HEK293T (cell line): ENCODE data around the gene SOX2.

Experiments
- CTCF ChIA-PET: fragments of 350-600 bp; formaldehyde crosslinking; extraction: SDS; loops from one replicate; lab custom pipeline; 2021; ENCODE audit warnings: antibody characterized with exemption, inconsistent platforms; lab: Yijun Ruan, JAX
- POLR2A ChIA-PET: fragments of 350-600 bp; formaldehyde crosslinking; extraction: SDS; loops from one replicate; lab custom pipeline; 2020; ENCODE audit warnings: antibody characterized with exemption, inconsistent platforms; lab: Yijun Ruan, JAX
- DNase-seq: peaks from one replicate; pipeline ENCODE4 v3.0.0; 2012; ENCODE audit warnings: mixed read lengths; ENCODE audit errors: extremely low spot score
- ARNT ChIP-seq: fragments of 450-650 bp; IDR thresholded peaks from 2 replicates; pipeline ENCODE4 v1.6.1; 2017; ENCODE audit warnings: mild to moderate bottlenecking
- BHLHE40 ChIP-seq: fragments of 450-650 bp; IDR thresholded peaks from 2 replicates; pipeline ENCODE4 v1.6.1; 2016; ENCODE audit warnings: mild to moderate bottlenecking, moderate library complexity, borderline replicate concordance
- CTBP1 ChIP-seq: fragments of 450-650 bp; IDR thresholded peaks from 2 replicates; pipeline ENCODE4 v1.6.1; 2016; ENCODE audit warnings: borderline replicate concordance
- ELF4 ChIP-seq: fragments of 450-650 bp; IDR thresholded peaks from 2 replicates; pipeline ENCODE4 v1.6.1; 2017; ENCODE audit warnings: antibody characterized with exemption
- FOXA1 ChIP-seq: fragments of 450-650 bp; IDR thresholded peaks from 2 replicates; pipeline ENCODE4 v1.6.1; 2016; ENCODE audit warnings: mild to moderate bottlenecking
- FOXK2 ChIP-seq: fragments of 450-650 bp; IDR thresholded peaks from 2 replicates; pipeline ENCODE4 v1.6.1; 2016; ENCODE audit warnings: mild to moderate bottlenecking
- FOXM1 ChIP-seq: fragments of 450-650 bp; IDR thresholded peaks from 2 replicates; pipeline ENCODE4 v1.6.1; 2017; ENCODE audit warnings: mild to moderate bottlenecking, borderline replicate concordance
- HDGF ChIP-seq: fragments of 450-650 bp; IDR thresholded peaks from 2 replicates; pipeline ENCODE4 v1.6.1; 2017; ENCODE audit warnings: antibody characterized with exemption, borderline replicate concordance
- L3MBTL2 ChIP-seq: fragments of 450-650 bp; conservative IDR thresholded peaks from 2 replicates; pipeline ENCODE4 v1.6.1; 2016; ENCODE audit warnings: mild to moderate bottlenecking
- LEF1 ChIP-seq: fragments of 450-650 bp; IDR thresholded peaks from 2 replicates; pipeline ENCODE4 v1.6.1; 2017; ENCODE audit warnings: mild to moderate bottlenecking, borderline replicate concordance
- NFRKB ChIP-seq: fragments of 450-650 bp; IDR thresholded peaks from 2 replicates; pipeline ENCODE4 v1.6.1; 2016; ENCODE audit warnings: mild to moderate bottlenecking, moderate library complexity
- SP1 ChIP-seq: fragments of 450-650 bp; IDR thresholded peaks from 2 replicates; pipeline ENCODE4 v1.6.1; 2017
- SUZ12 ChIP-seq: fragments of 450-650 bp; IDR thresholded peaks from 2 replicates; pipeline ENCODE4 v1.6.1; 2016; ENCODE audit warnings: mild to moderate bottlenecking
- TARDBP ChIP-seq: fragments of 450-650 bp; IDR thresholded peaks from 2 replicates; pipeline ENCODE4 v1.6.1; 2016
- ZNF384 ChIP-seq: fragments of 450-650 bp; IDR thresholded peaks from 2 replicates; pipeline ENCODE4 v1.6.1; 2016
- TF ChIP-seq, protein P1 (sequence below): fragments of 450-650 bp; IDR thresholded peaks from 2 replicates; pipeline ENCODE4 v1.6.1; 2016

Gene SOX2

DNA sequence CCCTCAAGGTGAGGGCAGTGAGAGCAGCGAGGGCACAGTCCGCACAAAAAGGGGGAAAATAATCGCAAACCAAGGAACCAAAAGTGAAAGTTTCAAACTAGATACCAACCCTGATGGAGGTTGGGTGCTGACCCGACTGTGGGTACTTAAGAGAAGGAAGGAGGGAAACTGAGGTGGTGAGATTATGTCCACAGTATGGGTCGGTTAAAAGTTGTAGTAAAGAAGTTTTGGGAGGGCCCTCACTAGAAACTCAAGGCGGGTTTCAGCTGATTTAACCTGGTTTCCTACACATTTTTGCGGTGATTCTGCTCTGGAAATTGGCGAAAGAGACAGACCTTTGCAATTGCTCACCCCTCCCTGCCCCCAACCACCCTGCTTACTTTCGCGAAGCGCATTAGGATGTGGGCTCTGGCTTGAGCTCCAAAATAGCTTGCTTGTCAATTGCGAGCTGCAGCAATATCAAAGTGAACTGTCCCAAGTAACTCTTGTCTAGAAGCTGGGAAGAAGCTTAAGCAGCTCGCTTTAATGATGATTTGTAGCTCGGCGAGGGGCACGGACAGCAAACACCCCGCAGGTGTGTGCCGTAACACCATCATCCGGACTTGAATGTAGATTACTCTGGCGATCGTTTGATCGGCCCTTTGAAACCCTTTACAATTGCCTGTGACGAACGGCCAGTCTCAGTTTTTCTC lies 15.8 kb downstream of the SOX2 start:
- POLR2A ChIA-PET, result no interaction called here
- CTCF ChIA-PET, result no interaction called here
- no peak for DNase-seq
- TF ChIP-seq ARNT (no peak), HDGF (no peak), ZNF384 (no peak), ELF4 (no peak), FOXM1 (no peak), L3MBTL2 (no peak), BHLHE40 (no peak), FOXA1 (no peak), TARDBP (no peak), NFRKB (no peak), CTBP1 (no peak), SUZ12 (no peak), LEF1 (no peak), FOXK2 (no peak), SP1 (no peak)
- TF ChIP-seq, protein P1, sequence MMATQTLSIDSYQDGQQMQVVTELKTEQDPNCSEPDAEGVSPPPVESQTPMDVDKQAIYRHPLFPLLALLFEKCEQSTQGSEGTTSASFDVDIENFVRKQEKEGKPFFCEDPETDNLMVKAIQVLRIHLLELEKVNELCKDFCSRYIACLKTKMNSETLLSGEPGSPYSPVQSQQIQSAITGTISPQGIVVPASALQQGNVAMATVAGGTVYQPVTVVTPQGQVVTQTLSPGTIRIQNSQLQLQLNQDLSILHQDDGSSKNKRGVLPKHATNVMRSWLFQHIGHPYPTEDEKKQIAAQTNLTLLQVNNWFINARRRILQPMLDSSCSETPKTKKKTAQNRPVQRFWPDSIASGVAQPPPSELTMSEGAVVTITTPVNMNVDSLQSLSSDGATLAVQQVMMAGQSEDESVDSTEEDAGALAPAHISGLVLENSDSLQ, result no peak

DNA sequence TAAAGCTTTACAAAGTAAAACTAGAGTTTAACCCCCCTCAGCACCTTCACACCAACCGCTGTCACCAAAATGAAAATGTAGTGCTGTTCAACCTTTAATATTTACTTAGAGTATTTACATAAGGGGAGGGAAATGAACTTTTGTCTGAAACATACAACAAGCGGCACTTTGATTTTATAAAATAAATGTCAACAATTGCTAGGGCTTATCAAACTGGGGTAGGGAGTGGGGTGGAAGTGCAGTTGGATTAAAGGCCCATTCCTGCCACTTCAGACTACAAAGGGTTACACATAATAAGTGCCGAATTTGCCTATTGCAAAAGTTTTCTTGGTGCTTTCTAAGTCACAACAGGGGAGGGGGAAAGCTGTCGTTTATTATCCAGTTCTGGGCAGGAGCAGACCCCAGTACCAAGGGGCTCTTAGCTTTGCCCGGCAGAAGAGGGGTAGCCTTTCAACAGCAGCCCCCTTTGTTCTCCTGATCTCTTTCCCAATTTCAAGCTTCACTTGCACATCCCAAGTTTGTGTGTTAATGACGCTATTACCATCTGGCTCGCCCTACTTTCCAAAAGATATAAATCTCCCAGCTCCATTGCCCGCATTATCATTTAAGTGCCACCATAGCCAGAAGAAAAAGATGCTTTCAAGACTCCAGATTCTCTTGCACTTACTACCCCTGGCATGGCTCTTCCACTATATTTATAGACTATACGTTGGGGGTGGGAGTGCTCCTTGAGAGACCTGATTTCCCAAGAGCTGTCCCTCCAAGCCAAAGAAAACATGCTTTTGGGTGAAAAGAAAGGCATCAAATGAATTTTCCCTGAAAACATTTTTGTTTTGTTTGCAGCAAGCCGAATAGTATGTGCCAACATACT lies 17.0 kb downstream of the SOX2 start:
- TF ChIP-seq BHLHE40, result no peak
- no peak for TF ChIP-seq FOXA1
- ChIA-PET CTCF (no interaction called here), POLR2A (no interaction called here)
- DNase-seq, result no peak

DNA sequence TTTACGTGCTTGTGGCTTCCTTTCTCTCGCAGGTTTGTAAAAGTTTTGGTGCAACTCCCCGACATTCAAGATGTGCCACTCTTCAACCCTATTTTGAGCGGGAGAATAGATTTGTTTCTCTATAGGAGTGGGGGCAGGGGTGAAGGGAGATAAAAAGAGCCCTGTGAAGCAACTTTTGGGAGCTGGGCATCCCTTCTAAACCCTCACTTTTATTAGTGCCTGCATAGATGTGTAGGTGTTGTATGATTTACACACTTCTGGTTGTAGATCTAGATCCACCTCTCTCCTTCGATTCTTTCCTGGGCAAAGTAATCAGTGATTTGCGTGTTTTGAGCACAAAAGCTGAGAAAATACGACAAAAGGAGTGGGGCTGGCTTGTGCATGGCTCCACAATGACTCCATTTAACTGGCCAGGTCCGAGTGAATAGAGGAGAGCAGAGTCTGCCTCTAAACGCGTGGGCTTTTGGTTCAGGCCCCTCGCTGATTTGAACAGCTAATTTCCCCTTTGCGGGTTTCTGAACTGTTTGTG lies 17.7 kb downstream of the SOX2 start:
- ChIA-PET POLR2A (no interaction called here), CTCF (no interaction called here)
- TF ChIP-seq L3MBTL2 (no peak), SP1 (no peak), BHLHE40 (no peak), FOXK2 (no peak), ZNF384 (no peak), NFRKB (no peak), ELF4 (no peak), HDGF (no peak), FOXA1 (no peak), ARNT (no peak), LEF1 (no peak), CTBP1 (no peak), FOXM1 (no peak), SUZ12 (no peak), TARDBP (no peak)
- TF ChIP-seq, protein P1, result no peak
- DNase-seq, result no peak

DNA sequence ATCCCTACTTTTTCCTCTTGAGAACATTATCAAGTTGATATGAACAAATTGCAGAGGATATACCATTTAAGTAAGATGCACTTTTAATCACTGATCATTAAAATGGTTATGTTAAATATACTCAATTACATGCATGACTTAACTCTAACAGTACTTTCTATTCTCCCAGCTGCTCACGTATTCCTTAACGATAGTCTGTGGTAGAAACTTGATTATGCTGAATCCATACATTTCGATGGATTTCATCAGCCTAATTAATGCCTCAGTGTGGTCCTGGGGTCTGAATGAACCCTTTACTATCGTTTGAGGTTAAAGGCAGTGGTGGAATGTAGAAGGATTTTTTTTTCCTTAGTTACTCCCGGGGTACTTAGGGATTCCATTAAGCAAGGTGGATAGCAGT lies 18.6 kb downstream of the SOX2 start:
- no peak for DNase-seq
- POLR2A ChIA-PET, result no interaction called here
- TF ChIP-seq ZNF384 (no peak), TARDBP (no peak), FOXA1 (no peak), LEF1 (no peak), ARNT (no peak), SP1 (no peak), CTBP1 (no peak), HDGF (no peak), BHLHE40 (no peak), SUZ12 (no peak), FOXK2 (no peak), NFRKB (no peak), FOXM1 (no peak)
- CTCF ChIA-PET, result no interaction called here

DNA sequence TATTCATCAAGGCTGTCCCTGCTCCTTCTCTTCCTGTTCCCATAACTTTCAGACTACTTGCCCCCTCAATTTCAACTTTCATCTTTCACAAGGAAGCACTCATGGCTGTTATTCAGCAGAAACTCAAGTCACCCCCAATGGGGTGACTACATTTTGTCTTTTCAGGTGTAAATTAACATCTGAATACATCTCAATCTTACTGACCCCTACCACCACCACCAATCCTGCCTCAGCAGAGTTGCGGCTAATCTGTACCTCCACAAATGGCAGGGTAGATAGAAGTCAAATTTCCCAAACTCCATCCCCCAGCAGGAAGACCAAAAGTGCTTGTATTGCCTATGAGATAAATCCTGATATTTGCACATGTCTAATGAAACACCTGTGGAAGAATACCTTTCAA lies 19.2 kb downstream of the SOX2 start:
- TF ChIP-seq FOXM1 (no peak), FOXK2 (no peak), ARNT (no peak)
- TF ChIP-seq, protein P1, result no peak
- DNase-seq, result no peak
- ChIA-PET POLR2A (no interaction called here), CTCF (no interaction called here)

DNA sequence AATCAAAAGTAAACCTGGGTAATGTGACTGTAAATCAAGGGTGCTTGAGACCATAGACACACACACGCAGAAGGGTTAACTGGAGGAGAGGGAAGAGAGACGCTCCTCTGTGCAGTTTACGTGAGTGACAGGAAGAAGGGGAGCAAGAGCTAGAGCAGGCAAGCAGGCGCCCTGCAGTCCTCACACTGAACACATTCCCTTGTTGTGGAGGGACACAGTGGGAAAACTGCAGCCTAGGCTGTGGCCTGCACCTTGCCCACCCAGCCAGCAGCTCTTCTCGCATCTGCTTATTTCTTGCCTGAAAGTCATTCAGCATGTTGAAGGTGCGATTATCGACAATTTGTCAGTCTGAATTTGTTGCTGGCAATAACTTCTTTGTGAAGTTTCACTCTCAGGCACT lies 24.2 kb downstream of the SOX2 start:
- ChIA-PET POLR2A (no interaction called here), CTCF (interaction anchor here (1.3 kb wide), 1 partner anchor 34 kb away, joined by 3 read pairs; no protein-coding TSS in a partner anchor)
- TF ChIP-seq HDGF (no peak), ARNT (no peak), FOXA1 (no peak), ELF4 (no peak), TARDBP (no peak), NFRKB (no peak), FOXK2 (no peak), L3MBTL2 (no peak), ZNF384 (no peak), CTBP1 (no peak), SUZ12 (no peak), FOXM1 (no peak), BHLHE40 (no peak), SP1 (no peak), LEF1 (no peak)
- TF ChIP-seq, protein P1, result no peak
- no peak for DNase-seq
